HepG2 (cell line): ENCODE measurements around the gene STUB1. TPM values are rescaled to one million over a fixed set of nuclear protein-coding genes. Genes with fewer than 3 reads are reported as not detected.

Source experiments
- BCL6 ChIP-seq: IDR thresholded peaks from 2 replicates; pipeline ENCODE4 v1.6.1; 2016; ENCODE audit warnings: missing genetic modification reagents, missing compliant biosample characterization
- CEBPG ChIP-seq: IDR thresholded peaks from 2 replicates; pipeline ENCODE4 v1.6.1; 2016
- GTF2F1 ChIP-seq: fragments of 150-350 bp; IDR thresholded peaks from 2 replicates; pipeline ENCODE4 v1.6.1; 2014; ENCODE audit warnings: low read length
- HMGA1 ChIP-seq: sonication (generic); formaldehyde crosslinking; conservative IDR thresholded peaks from 2 replicates; pipeline ENCODE4 v1.4.0; 2020; ENCODE audit warnings: missing genetic modification reagents
- IKZF4 ChIP-seq: sonication (generic); formaldehyde crosslinking; IDR thresholded peaks from 2 replicates; pipeline ENCODE4 v1.5.1; 2020; ENCODE audit warnings: borderline replicate concordance, mild to moderate bottlenecking, low read depth, missing genetic modification reagents; ENCODE audit errors: not compliant biosample characterization
- PHB2 ChIP-seq: fragments of 450-650 bp; IDR thresholded peaks from 2 replicates; pipeline ENCODE4 v1.6.1; 2018; ENCODE audit not compliant: partially characterized antibody
- PTBP1 ChIP-seq: fragments of 200-400 bp; formaldehyde crosslinking; IDR thresholded peaks from 2 replicates; pipeline ENCODE4 v1.6.1; 2018; ENCODE audit warnings: low read length, low read depth; ENCODE audit not compliant: poor library complexity, severe bottlenecking
- SATB2 ChIP-seq: sonication (generic); formaldehyde crosslinking; IDR thresholded peaks from 2 replicates; pipeline ENCODE4 v1.5.0; 2020; ENCODE audit warnings: missing genetic modification reagents
- SIN3A ChIP-seq: IDR thresholded peaks from 2 replicates; pipeline ENCODE4 v1.6.1; 2011; ENCODE audit warnings: low read depth, mild to moderate bottlenecking, control low read depth, low read length, borderline replicate concordance
- SMARCE1 ChIP-seq: fragments of 450-650 bp; IDR thresholded peaks from 2 replicates; pipeline ENCODE4 v1.6.1; 2017; ENCODE audit warnings: borderline replicate concordance
- SOX5 ChIP-seq: IDR thresholded peaks from 2 replicates; pipeline ENCODE4 v1.6.1; 2016; ENCODE audit warnings: borderline replicate concordance
- TSC22D2 ChIP-seq: sonication (generic); formaldehyde crosslinking; IDR thresholded peaks from 2 replicates; pipeline ENCODE4 v1.5.1; 2020; ENCODE audit warnings: missing genetic modification reagents, mild to moderate bottlenecking, borderline replicate concordance
- YY1 ChIP-seq: IDR thresholded peaks from 2 replicates; pipeline ENCODE4 v1.6.1; 2011; ENCODE audit warnings: low read length, low read depth, moderate library complexity, mild to moderate bottlenecking; ENCODE audit not compliant: insufficient read depth, insufficient replicate concordance
- ZBTB7B ChIP-seq: sonication (generic); formaldehyde crosslinking; IDR thresholded peaks from 2 replicates; pipeline ENCODE4 v1.4.0; 2020; ENCODE audit warnings: missing genetic modification reagents
- ZFAT ChIP-seq: sonication (generic); formaldehyde crosslinking; conservative IDR thresholded peaks from 2 replicates; pipeline ENCODE4 v1.8.1; 2023; ENCODE audit warnings: missing genetic modification reagents, inconsistent platforms
- ZFP36 ChIP-seq: fragments of 150-350 bp; IDR thresholded peaks from 2 replicates; pipeline ENCODE4 v1.6.1; 2018; ENCODE audit warnings: borderline replicate concordance, low read length, low read depth; ENCODE audit not compliant: partially characterized antibody
- ZNF180 ChIP-seq: sonication (generic); formaldehyde crosslinking; IDR thresholded peaks from 2 replicates; pipeline ENCODE4 v1.4.0; 2020; ENCODE audit warnings: low read depth, missing genetic modification reagents, borderline replicate concordance
- ZNF234 ChIP-seq: sonication (generic); formaldehyde crosslinking; conservative IDR thresholded peaks from 2 replicates; pipeline ENCODE4 v1.5.1; 2020; ENCODE audit warnings: mild to moderate bottlenecking, missing genetic modification reagents
- ZNF251 ChIP-seq: sonication (generic); formaldehyde crosslinking; IDR thresholded peaks from 2 replicates; pipeline ENCODE4 v1.9.0; 2021; ENCODE audit warnings: mild to moderate bottlenecking, missing genetic modification reagents
- ZNF3 ChIP-seq: IDR thresholded peaks from 2 replicates; pipeline ENCODE4 v1.7.0; 2017; ENCODE audit warnings: inconsistent platforms
- ZNF33B ChIP-seq: sonication (generic); formaldehyde crosslinking; IDR thresholded peaks from 2 replicates; pipeline ENCODE4 v1.5.1; 2020; ENCODE audit warnings: mild to moderate bottlenecking, missing genetic modification reagents
- ZNF44 ChIP-seq: sonication (generic); formaldehyde crosslinking; IDR thresholded peaks from 2 replicates; pipeline ENCODE4 v1.5.1; 2020; ENCODE audit warnings: mild to moderate bottlenecking, missing genetic modification reagents
- ZNF670 ChIP-seq: sonication (generic); formaldehyde crosslinking; IDR thresholded peaks from 2 replicates; pipeline ENCODE4 v1.8.0; 2022; ENCODE audit warnings: mild to moderate bottlenecking, missing genetic modification reagents, borderline replicate concordance
- ZNF7 ChIP-seq: IDR thresholded peaks from 2 replicates; pipeline ENCODE4 v1.6.1; 2016; ENCODE audit warnings: missing biosample characterization, missing genetic modification reagents
- ZNF782 ChIP-seq: sonication (generic); formaldehyde crosslinking; IDR thresholded peaks from 2 replicates; pipeline ENCODE4 v1.4.0; 2020; ENCODE audit warnings: missing genetic modification reagents, mild to moderate bottlenecking, borderline replicate concordance
- polyA plus RNA-seq, 8 experiments: library from polyadenylated mRNA; depleted of rRNA in 3 of 8; stranded (reverse) in 7 of 8; unstranded in 1 of 8; fragments of >200 nt; fragmentation: Illumina TruSeq in 4 of 8; extraction: Trizol in 4 of 8; gene quantifications; 2 replicates each; pipeline versions ENCODE4 v1.2.1 to v1.2.3, GENCODE V29; 2011 to 2016; ENCODE audit warnings: low read depth in 4 of 8, missing spikeins in 1 of 8, mixed read lengths in 1 of 8; ENCODE audit not compliant: insufficient read depth in 1 of 8
- total RNA-seq, 5 experiments: library from RNA; depleted of rRNA; stranded (reverse); fragments of >200 nt; fragmentation: Illumina TruSeq; extraction: Trizol; gene quantifications; 2 replicates each; pipeline ENCODE4 v1.2.3, GENCODE V29; 2016; ENCODE audit warnings: low read depth in 1 of 5
- TF ChIP-seq, protein P1 (sequence below): sonication (generic); formaldehyde crosslinking; IDR thresholded peaks from 2 replicates; pipeline ENCODE4 v1.5.0; 2020; ENCODE audit warnings: missing genetic modification reagents
- TF ChIP-seq, protein P2 (sequence below): sonication (generic); formaldehyde crosslinking; IDR thresholded peaks from 2 replicates; pipeline ENCODE4 v1.5.0; 2020; ENCODE audit warnings: mild to moderate bottlenecking, missing genetic modification reagents, borderline replicate concordance
- TF ChIP-seq, protein P3 (sequence below): IDR thresholded peaks from 2 replicates; pipeline ENCODE4 v1.6.1; 2016; ENCODE audit warnings: missing biosample characterization, missing genetic modification reagents, low read depth

The STUB1 gene
- total and polyA plus RNA-seq, 2 of the 13 experiments (the other 11 are each of a cell fraction or from before 2014, with no cell fraction given), result 52.9 to 78.2 TPM

DNA sequence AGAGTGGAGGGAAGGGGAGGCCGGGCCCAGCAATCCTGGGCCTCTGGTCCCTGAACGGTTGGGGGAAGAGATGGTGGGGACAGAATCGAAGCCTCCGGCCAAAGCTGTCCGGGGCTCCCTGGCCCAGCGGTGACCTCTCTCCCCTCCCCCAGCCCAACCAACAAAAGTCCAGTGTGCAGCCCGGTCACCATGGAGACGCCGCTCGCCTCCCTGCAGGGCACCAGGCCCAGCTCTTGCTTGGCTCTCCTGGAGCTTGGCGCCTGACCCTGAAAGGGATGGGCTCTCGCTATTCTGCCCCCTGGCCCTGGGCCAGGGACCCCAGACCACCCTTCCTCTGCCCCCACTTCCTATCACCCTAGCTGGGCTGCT, 36.0 kb downstream of the STUB1 start (continued):
- TF ChIP-seq, protein P1, sequence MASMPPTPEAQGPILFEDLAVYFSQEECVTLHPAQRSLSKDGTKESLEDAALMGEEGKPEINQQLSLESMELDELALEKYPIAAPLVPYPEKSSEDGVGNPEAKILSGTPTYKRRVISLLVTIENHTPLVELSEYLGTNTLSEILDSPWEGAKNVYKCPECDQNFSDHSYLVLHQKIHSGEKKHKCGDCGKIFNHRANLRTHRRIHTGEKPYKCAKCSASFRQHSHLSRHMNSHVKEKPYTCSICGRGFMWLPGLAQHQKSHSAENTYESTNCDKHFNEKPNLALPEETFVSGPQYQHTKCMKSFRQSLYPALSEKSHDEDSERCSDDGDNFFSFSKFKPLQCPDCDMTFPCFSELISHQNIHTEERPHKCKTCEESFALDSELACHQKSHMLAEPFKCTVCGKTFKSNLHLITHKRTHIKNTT (CRISPR knock-in tag), result no peak
- TF ChIP-seq ZNF3 (CRISPR knock-in tag) (no peak), ZFAT (CRISPR knock-in tag) (no peak), ZNF782 (CRISPR knock-in tag) (peak; percentile 64; the same call in 1 of the 2 replicates), CEBPG (CRISPR knock-in tag) (no peak), ZNF180 (CRISPR knock-in tag) (no peak), ZNF670 (CRISPR knock-in tag) (no peak), IKZF4 (peak; percentile 46), HMGA1 (CRISPR knock-in tag) (no peak), PTBP1 (no peak), SOX5 (CRISPR knock-in tag) (no peak), ZNF7 (CRISPR knock-in tag) (no peak), ZBTB7B (CRISPR knock-in tag) (peak; percentile 38; the same call in 1 of the 2 replicates), ZNF33B (CRISPR knock-in tag) (no peak), SIN3A (no peak), TSC22D2 (CRISPR knock-in tag) (no peak), BCL6 (CRISPR knock-in tag) (0 out of 2 replicates have a peak, but pooled peaks have one; percentile 10), PHB2 (no peak), SATB2 (no peak), SMARCE1 (no peak), ZNF234 (no peak), ZNF44 (CRISPR knock-in tag) (no peak), ZNF251 (CRISPR knock-in tag) (no peak), ZFP36 (no peak), YY1 (no peak), GTF2F1 (no peak)
- TF ChIP-seq, protein P2, sequence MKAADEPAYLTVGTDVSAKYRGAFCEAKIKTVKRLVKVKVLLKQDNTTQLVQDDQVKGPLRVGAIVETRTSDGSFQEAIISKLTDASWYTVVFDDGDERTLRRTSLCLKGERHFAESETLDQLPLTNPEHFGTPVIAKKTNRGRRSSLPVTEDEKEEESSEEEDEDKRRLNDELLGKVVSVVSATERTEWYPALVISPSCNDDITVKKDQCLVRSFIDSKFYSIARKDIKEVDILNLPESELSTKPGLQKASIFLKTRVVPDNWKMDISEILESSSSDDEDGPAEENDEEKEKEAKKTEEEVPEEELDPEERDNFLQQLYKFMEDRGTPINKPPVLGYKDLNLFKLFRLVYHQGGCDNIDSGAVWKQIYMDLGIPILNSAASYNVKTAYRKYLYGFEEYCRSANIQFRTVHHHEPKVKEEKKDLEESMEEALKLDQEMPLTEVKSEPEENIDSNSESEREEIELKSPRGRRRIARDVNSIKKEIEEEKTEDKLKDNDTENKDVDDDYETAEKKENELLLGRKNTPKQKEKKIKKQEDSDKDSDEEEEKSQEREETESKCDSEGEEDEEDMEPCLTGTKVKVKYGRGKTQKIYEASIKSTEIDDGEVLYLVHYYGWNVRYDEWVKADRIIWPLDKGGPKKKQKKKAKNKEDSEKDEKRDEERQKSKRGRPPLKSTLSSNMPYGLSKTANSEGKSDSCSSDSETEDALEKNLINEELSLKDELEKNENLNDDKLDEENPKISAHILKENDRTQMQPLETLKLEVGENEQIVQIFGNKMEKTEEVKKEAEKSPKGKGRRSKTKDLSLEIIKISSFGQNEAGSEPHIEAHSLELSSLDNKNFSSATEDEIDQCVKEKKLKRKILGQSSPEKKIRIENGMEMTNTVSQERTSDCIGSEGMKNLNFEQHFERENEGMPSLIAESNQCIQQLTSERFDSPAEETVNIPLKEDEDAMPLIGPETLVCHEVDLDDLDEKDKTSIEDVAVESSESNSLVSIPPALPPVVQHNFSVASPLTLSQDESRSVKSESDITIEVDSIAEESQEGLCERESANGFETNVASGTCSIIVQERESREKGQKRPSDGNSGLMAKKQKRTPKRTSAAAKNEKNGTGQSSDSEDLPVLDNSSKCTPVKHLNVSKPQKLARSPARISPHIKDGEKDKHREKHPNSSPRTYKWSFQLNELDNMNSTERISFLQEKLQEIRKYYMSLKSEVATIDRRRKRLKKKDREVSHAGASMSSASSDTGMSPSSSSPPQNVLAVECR, result no peak
- TF ChIP-seq, protein P3, sequence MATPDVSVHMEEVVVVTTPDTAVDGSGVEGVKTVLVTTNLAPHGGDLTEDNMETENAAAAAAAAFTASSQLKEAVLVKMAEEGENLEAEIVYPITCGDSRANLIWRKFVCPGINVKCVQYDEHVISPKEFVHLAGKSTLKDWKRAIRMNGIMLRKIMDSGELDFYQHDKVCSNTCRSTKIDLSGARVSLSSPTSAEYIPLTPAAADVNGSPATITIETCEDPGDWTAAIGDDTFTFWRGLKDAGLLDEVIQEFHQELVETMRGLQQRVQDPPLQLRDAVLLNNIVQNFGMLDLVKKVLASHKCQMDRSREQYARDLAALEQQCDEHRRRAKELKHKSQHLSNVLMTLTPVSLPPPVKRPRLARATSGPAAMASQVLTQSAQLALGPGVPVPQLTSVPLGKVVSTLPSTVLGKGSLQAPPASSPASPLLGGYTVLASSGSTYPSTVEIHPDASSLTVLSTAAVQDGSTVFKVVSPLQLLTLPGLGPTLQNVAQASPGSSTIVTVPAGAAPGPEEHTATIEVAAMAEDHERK (CRISPR knock-in tag), result no peak
